Measurements from ENCODE around the gene INPP4B.

Gene INPP4B

GRCh38 chr4:142414366-142414990, 431.6 kb downstream of the INPP4B start:
- Mint-ChIP-seq H3K9me3 (no peaks in the 10 kb centered on the region), H3K4me1 (peaks cover 20% of the 10 kb centered on the region), H3K27me3 (ENCODE audit: low read depth) (no peaks in the 10 kb centered on the region), H3K36me3 (ENCODE audit: low read depth) (no peaks in the 10 kb centered on the region), H3K27ac (no peak overlapping the region), H3K4me3 (no peak overlapping the region)
- no peak for TF ChIP-seq CTCF (IDR thresholded peaks at IDR 0.05; ENCODE audit: unreplicated experiment in 3 of 3)

GRCh38 chr4:142413485-142413884, 432.6 kb downstream of the INPP4B start:
- Mint-ChIP-seq H3K27me3 (ENCODE audit: low read depth) (no peaks in the 10 kb centered on the region), H3K36me3 (ENCODE audit: low read depth) (no peaks in the 10 kb centered on the region), H3K4me3 (no peak overlapping the region), H3K27ac (no peak overlapping the region), H3K9me3 (no peaks in the 10 kb centered on the region), H3K4me1 (peaks cover 23% of the 10 kb centered on the region)
- TF ChIP-seq CTCF (IDR thresholded peaks at IDR 0.05; ENCODE audit: unreplicated experiment in 3 of 3), result no peak

DNA sequence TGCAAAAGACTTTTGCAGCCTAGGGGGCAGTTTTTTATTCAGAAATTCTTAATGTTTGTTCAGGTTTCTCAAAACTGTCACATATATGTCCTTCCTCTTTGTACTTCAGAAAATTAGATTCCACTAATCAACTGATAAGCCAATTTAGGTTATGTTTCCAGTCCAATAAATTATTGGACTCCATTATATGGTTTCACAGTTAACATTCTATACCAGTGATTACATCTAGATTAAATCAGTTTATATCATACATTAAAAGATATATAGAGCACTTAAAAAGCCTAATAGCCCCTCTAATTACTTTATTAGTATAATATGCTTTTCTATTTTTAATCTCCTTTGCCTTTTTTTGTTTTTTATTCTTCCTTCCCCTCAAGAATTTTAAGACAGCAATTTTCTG, 434.1 kb downstream of the INPP4B start:
- no peaks in the 10 kb centered on the region for H3K9me3 Mint-ChIP-seq

DNA sequence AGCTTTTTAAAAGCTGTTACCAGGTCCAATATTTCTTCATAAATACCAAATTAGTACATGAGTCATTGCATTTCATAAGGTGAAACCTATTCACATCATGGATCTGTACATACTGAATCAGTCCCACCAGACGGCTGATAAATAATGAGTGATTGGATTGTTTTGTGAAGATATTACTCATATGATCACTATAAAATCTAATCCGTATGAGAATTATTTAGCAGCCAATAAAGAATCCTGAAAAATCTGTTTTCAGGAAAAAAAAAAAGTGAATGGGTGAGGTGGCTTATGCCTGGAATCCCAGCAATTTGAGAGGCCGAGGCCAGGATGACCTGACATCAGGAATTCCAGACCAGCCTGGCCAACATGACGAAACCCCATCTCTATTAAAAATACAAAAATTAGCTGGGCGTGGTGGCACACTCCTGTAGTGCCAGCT, 438.1 kb downstream of the INPP4B start:
- Mint-ChIP-seq H3K27me3 (ENCODE audit: low read depth) (no peaks in the 10 kb centered on the region), H3K4me3 (no peak overlapping the region), H3K36me3 (ENCODE audit: low read depth) (no peaks in the 10 kb centered on the region), H3K4me1 (peaks cover 47% of the 10 kb centered on the region), H3K9me3 (no peaks in the 10 kb centered on the region), H3K27ac (no peak overlapping the region)
- TF ChIP-seq CTCF (IDR thresholded peaks at IDR 0.05; ENCODE audit: unreplicated experiment in 3 of 3), result no peak

More for the DNA sequence above, 434.1 kb downstream of the INPP4B start:
- Mint-ChIP-seq H3K27ac (no peak overlapping the region), H3K36me3 (ENCODE audit: low read depth) (no peaks in the 10 kb centered on the region), H3K4me1 (peaks cover 30% of the 10 kb centered on the region), H3K27me3 (ENCODE audit: low read depth) (no peaks in the 10 kb centered on the region), H3K4me3 (no peak overlapping the region)
- TF ChIP-seq CTCF (IDR thresholded peaks at IDR 0.05; ENCODE audit: unreplicated experiment in 3 of 3), result no peak

- Mint-ChIP-seq H3K27me3 (ENCODE audit: low read depth) (no peaks in the 10 kb centered on the region), H3K9me3 (no peaks in the 10 kb centered on the region), H3K4me1 (peaks cover 49% of the 10 kb centered on the region), H3K36me3 (ENCODE audit: low read depth) (peaks cover under 1% of the 10 kb centered on the region), H3K4me3 (peak overlapping the region in 1 of 3 experiments; percentile 26), H3K27ac (peak overlapping the region; percentile 95 to 97 (median 96))
- no peak for TF ChIP-seq CTCF (IDR thresholded peaks at IDR 0.05; ENCODE audit: unreplicated experiment in 3 of 3)
Measured at GRCh38 chr4:142407596-142407995, 438.5 kb downstream of the INPP4B start.

GRCh38 chr4:142406917-142407501, 439.1 kb downstream of the INPP4B start:
- TF ChIP-seq CTCF (IDR thresholded peaks at IDR 0.05; ENCODE audit: unreplicated experiment in 3 of 3), result no peak
- H3K27me3 Mint-ChIP-seq (ENCODE audit: low read depth), result no peaks in the 10 kb centered on the region
- peaks cover 49% of the 10 kb centered on the region for H3K4me1 Mint-ChIP-seq
- H3K27ac Mint-ChIP-seq, result peak overlapping the region; percentile 95 to 97 (median 96)
- no peaks in the 10 kb centered on the region for H3K9me3 Mint-ChIP-seq
- peak overlapping the region; percentile 82 to 94 (median 93) for H3K4me3 Mint-ChIP-seq
- peaks cover 7% of the 10 kb centered on the region for H3K36me3 Mint-ChIP-seq (ENCODE audit: low read depth)

Data from nephron (organoid).